IMR-90 (cell line): Measurements from ENCODE around the gene IL21R. TPM values are rescaled to one million over a fixed set of nuclear protein-coding genes. Genes with fewer than 3 reads are reported as not detected.

Source experiments
- ATAC-seq: fragments of 200-7000 bp; cut with Tn5 transposase; 2 replicates; pipeline ENCODE4 v1.9.1; 2020; ENCODE audit warnings: low read depth, mild to moderate bottlenecking, moderate library complexity
- BruUV-seq: library from RNA; stranded (reverse); fragments of 400-500 nt; replicated peaks from 2 replicates; lab custom pipeline; 2021; lab: Mats Ljungman, UMichigan
- CTCF ChIA-PET: fragments of 300-600 bp; formaldehyde crosslinking; extraction: SDS; loops from one replicate; lab custom pipeline; 2021; ENCODE audit warnings: antibody characterized with exemption; lab: Yijun Ruan, JAX
- POLR2A ChIA-PET: fragments of 300-600 bp; sonication (Branson Sonifier 250); formaldehyde crosslinking; loops from one replicate; lab custom pipeline; 2022; ENCODE audit warnings: antibody characterized with exemption; ENCODE audit not compliant: unreplicated experiment; lab: Charles Lee
- DNase-seq: peaks from one replicate; pipeline ENCODE4 v3.0.0; 2013
- H2AFZ ChIP-seq: replicated peaks from 2 replicates; pipeline ENCODE3; 2013; ENCODE audit warnings: low read length, mild to moderate bottlenecking; ENCODE audit not compliant: poor library complexity
- H2AK5ac ChIP-seq: 2 replicates; pipeline ENCODE4 v1.6.1; 2013; ENCODE audit warnings: low read depth, low read length, inconsistent platforms
- H2AK9ac ChIP-seq: replicated peaks from 2 replicates; pipeline ENCODE3; 2013; ENCODE audit warnings: mild to moderate bottlenecking, low read depth, low read length, moderate library complexity; ENCODE audit not compliant: poor library complexity
- H2BK120ac ChIP-seq: 2 replicates; pipeline ENCODE4 v1.6.1; 2013; ENCODE audit warnings: low read depth, low read length, inconsistent platforms
- H2BK15ac ChIP-seq: 3 replicates; pipeline ENCODE4 v1.6.1; 2013; ENCODE audit warnings: low read depth, low read length, inconsistent platforms
- H2BK20ac ChIP-seq: 2 replicates; pipeline ENCODE4 v1.6.1; 2013; ENCODE audit warnings: low read depth, mild to moderate bottlenecking, inconsistent platforms, low read length, moderate library complexity
- H2BK5ac ChIP-seq: 2 replicates; pipeline ENCODE4 v1.6.1; 2013; ENCODE audit warnings: mild to moderate bottlenecking, low read depth, low read length, inconsistent platforms; ENCODE audit not compliant: poor library complexity, severe bottlenecking
- H3K14ac ChIP-seq: replicated peaks from 2 replicates; pipeline ENCODE4 v1.6.1; 2013; ENCODE audit warnings: low read depth, low read length, inconsistent platforms
- H3K18ac ChIP-seq: 2 replicates; pipeline ENCODE4 v1.6.1; 2013; ENCODE audit warnings: low read depth, low read length, control low read depth
- H3K23ac ChIP-seq: 2 replicates; pipeline ENCODE4 v1.6.1; 2013; ENCODE audit warnings: low read depth, low read length, inconsistent platforms
- H3K27ac ChIP-seq: 2 replicates; pipeline ENCODE4 v1.5.1; 2013; ENCODE audit warnings: mild to moderate bottlenecking, control low read depth, low read length; ENCODE audit not compliant: insufficient read depth
- H3K27me3 ChIP-seq: 2 replicates; pipeline ENCODE4 v1.6.1; 2013; ENCODE audit warnings: low read length; ENCODE audit not compliant: control insufficient read depth, insufficient read depth
- H3K36me3 ChIP-seq: 2 replicates; pipeline ENCODE4 v1.6.1; 2013; ENCODE audit warnings: low read length, mixed read lengths; ENCODE audit not compliant: control insufficient read depth, insufficient read depth
- H3K4ac ChIP-seq: 2 replicates; pipeline ENCODE4 v1.6.1; 2013; ENCODE audit warnings: low read depth, low read length, inconsistent platforms
- H3K4me1 ChIP-seq: 2 replicates; pipeline ENCODE4 v1.6.1; 2013; ENCODE audit warnings: low read length, mixed read lengths; ENCODE audit not compliant: control insufficient read depth, insufficient read depth
- H3K4me2 ChIP-seq: 2 replicates; pipeline ENCODE4 v1.6.1; 2013; ENCODE audit warnings: low read depth, mild to moderate bottlenecking, control low read depth, low read length, moderate library complexity
- H3K4me3 ChIP-seq: 2 replicates; pipeline ENCODE4 v1.5.1; 2013; ENCODE audit warnings: low read depth, mild to moderate bottlenecking, control low read depth, low read length, moderate library complexity; ENCODE audit not compliant: insufficient read depth
- H3K56ac ChIP-seq: 2 replicates; pipeline ENCODE4 v1.6.1; 2013; ENCODE audit warnings: low read length, inconsistent platforms; ENCODE audit not compliant: insufficient read depth; ENCODE audit errors: extremely low read depth
- H3K79me1 ChIP-seq, 2 experiments: 2 replicates each; pipeline ENCODE4 v1.6.1; 2013; ENCODE audit warnings: low read length in 2 of 2, inconsistent platforms in 1 of 2, low read depth in 1 of 2
- H3K9ac ChIP-seq: 2 replicates; pipeline ENCODE4 v1.6.1; 2013; ENCODE audit warnings: low read depth, low read length, control low read depth
- H3K9me1 ChIP-seq: 2 replicates; pipeline ENCODE4 v1.6.1; 2013; ENCODE audit warnings: low read length, inconsistent platforms; ENCODE audit not compliant: insufficient read depth
- H3K9me3 ChIP-seq: 2 replicates; pipeline ENCODE4 v1.6.1; 2013; ENCODE audit warnings: low read length; ENCODE audit not compliant: control insufficient read depth, insufficient read depth
- H4K20me1 ChIP-seq: 2 replicates; pipeline ENCODE4 v1.6.1; 2013; ENCODE audit warnings: low read length, inconsistent platforms; ENCODE audit not compliant: insufficient read depth
- H4K5ac ChIP-seq: 2 replicates; pipeline ENCODE4 v1.6.1; 2013; ENCODE audit warnings: mild to moderate bottlenecking, low read depth, low read length, control low read depth
- H4K8ac ChIP-seq, 2 experiments: 2 replicates each; pipeline ENCODE4 v1.6.1; 2013; ENCODE audit warnings: low read depth in 2 of 2, low read length in 2 of 2, control low read depth in 1 of 2, inconsistent platforms in 1 of 2
- H4K91ac ChIP-seq: 2 replicates; pipeline ENCODE4 v1.6.1; 2013; ENCODE audit warnings: low read depth, low read length, inconsistent platforms; ENCODE audit not compliant: insufficient read depth
- CHD1 ChIP-seq: IDR thresholded peaks from 2 replicates; pipeline ENCODE4 v1.6.1; 2012; ENCODE audit warnings: low read depth, low read length, improper control_type of control experiment
- CTCF ChIP-seq: conservative IDR thresholded peaks from 2 replicates; pipeline ENCODE4 v1.5.1; 2012; ENCODE audit warnings: mild to moderate bottlenecking, low read depth, low read length, improper control_type of control experiment
- ELK1 ChIP-seq: fragments of 150-350 bp; IDR thresholded peaks from 2 replicates; pipeline ENCODE4 v1.6.1; 2016; ENCODE audit warnings: low read depth, mild to moderate bottlenecking, low read length, moderate library complexity, borderline replicate concordance
- MAFK ChIP-seq: IDR thresholded peaks from 2 replicates; pipeline ENCODE4 v1.6.1; 2012; ENCODE audit warnings: low read depth, low read length, improper control_type of control experiment
- RCOR1 ChIP-seq: IDR thresholded peaks from 2 replicates; pipeline ENCODE4 v1.6.1; 2012; ENCODE audit warnings: mild to moderate bottlenecking, low read length, improper control_type of control experiment; ENCODE audit not compliant: insufficient replicate concordance
- SMC3 ChIP-seq: fragments of 150-350 bp; IDR thresholded peaks from 2 replicates; pipeline ENCODE4 v1.6.1; 2016; ENCODE audit warnings: low read depth, mild to moderate bottlenecking, antibody characterized with exemption, low read length, moderate library complexity
- WGBS, 2 experiments: methylation state at CpG; one replicate each; pipeline versions ENCODE4 v1.1.5 to v1.1.7; 2013; ENCODE audit warnings: missing lambda C conversion rate in 2 of 2; ENCODE audit not compliant: insufficient read length in 1 of 2; ENCODE audit errors: extremely low coverage in 2 of 2; 5-methylcytosine and 5-hydroxymethylcytosine counted together
- dilution Hi-C: fragments of 300-500 bp; cut with HindIII; formaldehyde crosslinking; loops from one replicate; pipeline ENCODE4 v1.14.3; 2018; ENCODE audit warnings: low sequenced_read_pairs; ENCODE audit not compliant: unreplicated experiment
- in situ Hi-C: fragments of 300-500 bp; cut with MboI; formaldehyde crosslinking; loops from 3 replicates; pipeline ENCODE4 v1.14.3; 2019; ENCODE audit warnings: low sequenced_read_pairs, inconsistent platforms, mixed read lengths
- intact Hi-C: fragments of 100-400 bp; cut with micrococcal nuclease; formaldehyde crosslinking; loops from 2 replicates; pipeline ENCODE4 v1.10.0; 2022
- polyA plus RNA-seq, 3 experiments: library from polyadenylated mRNA; depleted of rRNA; stranded (reverse); fragments of >200 nt; gene quantifications; 2 replicates each; pipeline ENCODE4 v1.2.3, GENCODE V29; 2012; ENCODE audit warnings: low replicate concordance in 1 of 3
- total RNA-seq: library from RNA; depleted of rRNA; stranded (reverse); fragments of >200 nt; gene quantifications from 2 replicates; pipeline ENCODE4 v1.2.3, GENCODE V29; 2012

IL21R gene
- total and polyA plus RNA-seq, 2 of the 4 experiments (the other 2 are of a cell fraction): 0.72 to 0.97 TPM

- dilution Hi-C loops: no loop called here
- H3K9me3 ChIP-seq: no peaks in the 10 kb centered on the region
- H4K91ac ChIP-seq: no peak overlapping the region
- no peak overlapping the region for H3K14ac ChIP-seq
- WGBS, 2 experiments: no CpG with 5 or more reads among the region's 5 CpGs
- H4K8ac ChIP-seq: no peak overlapping the region
- no peak overlapping the region for H3K56ac ChIP-seq
- in situ Hi-C loops: loop anchor here (5.0 to 25.0 kb wide), 4 partner anchors 78 to 1613 kb away; no protein-coding TSS in a partner anchor
- H2AFZ ChIP-seq: no peak overlapping the region
- H3K4ac ChIP-seq: no peak overlapping the region
- no TSS peak for BruUV-seq
- H3K79me1 ChIP-seq: no peaks in the 10 kb centered on the region
- H4K5ac ChIP-seq: no peak overlapping the region
- H3K4me3 ChIP-seq: no peak overlapping the region
- intact Hi-C loops: no loop called here
- no peak overlapping the region for H3K23ac ChIP-seq
- H3K18ac ChIP-seq: no peak overlapping the region
- ChIA-PET POLR2A (no interaction called here), CTCF (no interaction called here)
- H3K9me1 ChIP-seq: 0 out of 2 replicates have a peak, but pooled peaks cover 3% of the 10 kb centered on the region
- no peak overlapping the region for H2BK20ac ChIP-seq
- TF ChIP-seq MAFK (no peak), CTCF (no peak), CHD1 (no peak), RCOR1 (no peak), SMC3 (no peak), ELK1 (no peak)
- no peaks in the 10 kb centered on the region for H3K27me3 ChIP-seq
- H2AK9ac ChIP-seq: no peak overlapping the region
- H2BK120ac ChIP-seq: no peak overlapping the region
- no peaks in the 10 kb centered on the region; the same call in 1 of the 2 replicates for H3K36me3 ChIP-seq
- H2BK15ac ChIP-seq: no peak overlapping the region
- H4K20me1 ChIP-seq: no peaks in the 10 kb centered on the region
- no peak overlapping the region for H3K27ac ChIP-seq
- H2BK5ac ChIP-seq: no peak overlapping the region
- peaks cover 5% of the 10 kb centered on the region for H3K4me1 ChIP-seq
- H2AK5ac ChIP-seq: no peak overlapping the region
- DNase-seq (no peak), ATAC-seq (no peak)
- H3K9ac ChIP-seq: no peak overlapping the region
- H3K4me2 ChIP-seq: no peak overlapping the region
Observed at GRCh38 chr16:27450196-27450549, 48.2 kb downstream of the IL21R start.
